OCI-LY7 (cell line): ENCODE measurements around the gene GAREM1. TPM values are rescaled to one million over a fixed set of nuclear protein-coding genes. Genes with fewer than 3 reads are reported as not detected.

Experiments
- BruUV-seq: library from RNA; stranded (reverse); fragments of 400-500 nt; replicated peaks from 2 replicates; lab custom pipeline; 2021; lab: Mats Ljungman, UMichigan
- CTCF ChIA-PET: fragments of 300-600 bp; sonication (Branson Sonifier 250); formaldehyde crosslinking; loops from one replicate; lab custom pipeline; 2022; ENCODE audit warnings: antibody characterized with exemption; ENCODE audit not compliant: unreplicated experiment; lab: Charles Lee
- POLR2A ChIA-PET: fragments of 300-600 bp; sonication (Branson Sonifier 250); formaldehyde crosslinking; loops from one replicate; lab custom pipeline; 2022; ENCODE audit warnings: antibody characterized with exemption; lab: Charles Lee
- DNase-seq: peaks from one replicate; pipeline ENCODE4 v3.0.0-alpha.2; 2015; ENCODE audit warnings: low spot score
- H2AFZ ChIP-seq: fragments of 200-600 bp; sonication (generic), shearing (Covaris generic); 2 replicates; pipeline ENCODE4 v1.6.1; 2014; ENCODE audit warnings: mild to moderate bottlenecking, antibody characterized with exemption, low read length, moderate library complexity
- H3K27ac ChIP-seq: fragments of 200-600 bp; sonication (generic); 2 replicates; pipeline ENCODE4 v1.5.1; 2014; ENCODE audit warnings: mixed run types, low read depth, mild to moderate bottlenecking, moderate library complexity, low read length, inconsistent platforms; ENCODE audit not compliant: poor library complexity, severe bottlenecking
- H3K36me3 ChIP-seq: fragments of 200-600 bp; sonication (generic); 2 replicates; pipeline ENCODE4 v1.6.1; 2014; ENCODE audit warnings: mild to moderate bottlenecking, antibody characterized with exemption, low read length, moderate library complexity, mixed read lengths; ENCODE audit not compliant: insufficient read depth
- H3K4me1 ChIP-seq: fragments of 200-600 bp; sonication (generic); 2 replicates; pipeline ENCODE4 v1.5.1; 2014; ENCODE audit warnings: mild to moderate bottlenecking, low read length; ENCODE audit not compliant: insufficient read depth, poor library complexity, severe bottlenecking
- H3K4me2 ChIP-seq: fragments of 200-600 bp; sonication (generic); 2 replicates; pipeline ENCODE4 v1.6.1; 2014; ENCODE audit warnings: mild to moderate bottlenecking, low read length
- H3K4me3 ChIP-seq: fragments of 200-600 bp; sonication (generic); 2 replicates; pipeline ENCODE4 v1.5.1; 2014; ENCODE audit warnings: mild to moderate bottlenecking, low read depth, low read length; ENCODE audit not compliant: poor library complexity, severe bottlenecking
- H3K79me2 ChIP-seq: fragments of 200-600 bp; sonication (generic); 2 replicates; pipeline ENCODE4 v1.6.1; 2016; ENCODE audit warnings: low read depth, mild to moderate bottlenecking, low read length, moderate library complexity, mixed read lengths; ENCODE audit not compliant: insufficient read depth
- H3K9me2 ChIP-seq: fragments of 200-600 bp; sonication (generic); 2 replicates; pipeline ENCODE4 v1.6.1; 2016; ENCODE audit warnings: mild to moderate bottlenecking, low read length, mixed read lengths; ENCODE audit not compliant: insufficient read depth
- H3K9me3 ChIP-seq: fragments of 200-600 bp; sonication (generic); 2 replicates; pipeline ENCODE4 v1.6.1; 2014; ENCODE audit warnings: mild to moderate bottlenecking, mixed run types, low read length, mixed read lengths
- H4K20me1 ChIP-seq: fragments of 200-600 bp; sonication (generic); 2 replicates; pipeline ENCODE4 v1.6.1; 2014; ENCODE audit warnings: mild to moderate bottlenecking, antibody characterized with exemption, low read length, moderate library complexity, mixed read lengths; ENCODE audit not compliant: insufficient read depth
- EZH2phosphoT487 ChIP-seq: fragments of 200-600 bp; sonication (generic); IDR thresholded peaks from 2 replicates; pipeline ENCODE4 v1.6.1; 2018; ENCODE audit warnings: low read depth, borderline replicate concordance, mild to moderate bottlenecking, mixed run types, antibody characterized with exemption, low read length, moderate library complexity, mixed read lengths
- intact Hi-C: fragments of 100-400 bp; cut with micrococcal nuclease; formaldehyde crosslinking; loops from one replicate; pipeline ENCODE4 v1.10.0; 2022; ENCODE audit not compliant: unreplicated experiment
- total RNA-seq, 2 experiments: library from RNA; depleted of rRNA in 1 of 2; stranded (reverse); fragments of >200 nt in 1 of 2; shearing (Covaris generic) in 1 of 2; gene quantifications; 2 replicates each; pipeline ENCODE4 v1.2.3, GENCODE V29; 2014 to 2022
- TF ChIP-seq, protein P1 (sequence below): fragments of 200-600 bp; sonication (generic); conservative IDR thresholded peaks from 2 replicates; pipeline ENCODE4 v1.5.1; 2014; ENCODE audit warnings: mild to moderate bottlenecking, antibody characterized with exemption, low read length, moderate library complexity, mixed read lengths

The GAREM1 gene
- total RNA-seq, 2 experiments from 2014 or later = 1.0 to 2.7 TPM

DNA sequence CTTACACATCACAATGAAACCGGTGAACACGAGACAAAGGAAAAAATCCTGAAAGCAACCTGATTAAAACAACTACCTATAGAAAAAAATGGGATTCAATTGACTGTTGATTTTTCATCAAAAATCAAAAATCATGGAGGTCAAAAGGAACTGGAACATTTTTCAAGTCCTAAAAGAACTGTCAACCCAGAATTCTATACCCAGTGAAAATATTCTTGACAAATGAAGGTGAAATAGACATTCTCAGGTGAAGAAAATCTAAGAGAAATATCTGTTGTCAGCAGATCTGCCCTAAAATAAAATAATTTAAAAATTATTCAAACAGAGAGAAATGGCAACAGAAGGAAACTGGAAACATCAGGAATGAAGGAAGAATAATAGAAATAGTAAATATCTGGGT lies 38.9 kb downstream of the GAREM1 start:
- no peaks in the 10 kb centered on the region for H3K4me1 ChIP-seq
- H3K36me3 ChIP-seq = no peaks in the 10 kb centered on the region
- H4K20me1 ChIP-seq = no peaks in the 10 kb centered on the region
- no TSS peak for BruUV-seq
- no peaks in the 10 kb centered on the region for H3K9me2 ChIP-seq
- ChIA-PET POLR2A (interaction anchor here (0.6 kb wide), 1 partner anchor 152 kb away, joined by 3 read pairs; no protein-coding TSS in a partner anchor), CTCF (no interaction called here)
- H2AFZ ChIP-seq = no peak overlapping the region
- H3K4me2 ChIP-seq = no peak overlapping the region
- no peak overlapping the region for H3K4me3 ChIP-seq
- no peak for TF ChIP-seq EZH2phosphoT487
- DNase-seq = no peak
- no peaks in the 10 kb centered on the region for H3K79me2 ChIP-seq
- no peak overlapping the region for H3K27ac ChIP-seq
- no peaks in the 10 kb centered on the region for H3K9me3 ChIP-seq
- intact Hi-C loops = no loop called here

DNA sequence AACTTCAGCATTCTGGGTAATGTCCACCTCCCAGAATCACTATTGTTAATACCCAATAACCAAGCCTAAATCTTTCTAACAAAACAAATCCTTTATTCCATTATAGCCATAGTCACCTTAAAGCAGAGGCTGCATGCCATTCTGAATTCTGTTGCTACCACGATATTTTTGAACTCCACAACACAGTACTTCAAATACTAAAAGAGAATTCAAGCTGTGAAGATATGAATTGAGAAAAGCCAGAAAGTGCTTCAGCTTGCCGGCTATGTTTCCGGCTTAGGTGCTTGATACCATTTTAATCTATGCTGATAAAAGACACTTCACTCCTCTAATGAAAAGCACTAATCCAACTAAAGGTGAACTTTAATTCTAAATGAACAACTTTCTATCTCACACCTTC lies 41.3 kb downstream of the GAREM1 start:
- BruUV-seq = no TSS peak
- Histone ChIP-seq H3K9me3 (no peaks in the 10 kb centered on the region), H3K9me2 (no peaks in the 10 kb centered on the region), H4K20me1 (no peaks in the 10 kb centered on the region), H2AFZ (no peak overlapping the region), H3K27ac (no peak overlapping the region), H3K79me2 (no peaks in the 10 kb centered on the region), H3K4me2 (no peak overlapping the region), H3K4me3 (no peak overlapping the region), H3K4me1 (no peaks in the 10 kb centered on the region), H3K36me3 (no peaks in the 10 kb centered on the region)
- TF ChIP-seq, protein P1, sequence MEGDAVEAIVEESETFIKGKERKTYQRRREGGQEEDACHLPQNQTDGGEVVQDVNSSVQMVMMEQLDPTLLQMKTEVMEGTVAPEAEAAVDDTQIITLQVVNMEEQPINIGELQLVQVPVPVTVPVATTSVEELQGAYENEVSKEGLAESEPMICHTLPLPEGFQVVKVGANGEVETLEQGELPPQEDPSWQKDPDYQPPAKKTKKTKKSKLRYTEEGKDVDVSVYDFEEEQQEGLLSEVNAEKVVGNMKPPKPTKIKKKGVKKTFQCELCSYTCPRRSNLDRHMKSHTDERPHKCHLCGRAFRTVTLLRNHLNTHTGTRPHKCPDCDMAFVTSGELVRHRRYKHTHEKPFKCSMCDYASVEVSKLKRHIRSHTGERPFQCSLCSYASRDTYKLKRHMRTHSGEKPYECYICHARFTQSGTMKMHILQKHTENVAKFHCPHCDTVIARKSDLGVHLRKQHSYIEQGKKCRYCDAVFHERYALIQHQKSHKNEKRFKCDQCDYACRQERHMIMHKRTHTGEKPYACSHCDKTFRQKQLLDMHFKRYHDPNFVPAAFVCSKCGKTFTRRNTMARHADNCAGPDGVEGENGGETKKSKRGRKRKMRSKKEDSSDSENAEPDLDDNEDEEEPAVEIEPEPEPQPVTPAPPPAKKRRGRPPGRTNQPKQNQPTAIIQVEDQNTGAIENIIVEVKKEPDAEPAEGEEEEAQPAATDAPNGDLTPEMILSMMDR = no peak
- TF ChIP-seq EZH2phosphoT487 = no peak
- intact Hi-C loops = no loop called here
- CTCF ChIA-PET = no interaction called here
- POLR2A ChIA-PET = no interaction called here
- no peak for DNase-seq

DNA sequence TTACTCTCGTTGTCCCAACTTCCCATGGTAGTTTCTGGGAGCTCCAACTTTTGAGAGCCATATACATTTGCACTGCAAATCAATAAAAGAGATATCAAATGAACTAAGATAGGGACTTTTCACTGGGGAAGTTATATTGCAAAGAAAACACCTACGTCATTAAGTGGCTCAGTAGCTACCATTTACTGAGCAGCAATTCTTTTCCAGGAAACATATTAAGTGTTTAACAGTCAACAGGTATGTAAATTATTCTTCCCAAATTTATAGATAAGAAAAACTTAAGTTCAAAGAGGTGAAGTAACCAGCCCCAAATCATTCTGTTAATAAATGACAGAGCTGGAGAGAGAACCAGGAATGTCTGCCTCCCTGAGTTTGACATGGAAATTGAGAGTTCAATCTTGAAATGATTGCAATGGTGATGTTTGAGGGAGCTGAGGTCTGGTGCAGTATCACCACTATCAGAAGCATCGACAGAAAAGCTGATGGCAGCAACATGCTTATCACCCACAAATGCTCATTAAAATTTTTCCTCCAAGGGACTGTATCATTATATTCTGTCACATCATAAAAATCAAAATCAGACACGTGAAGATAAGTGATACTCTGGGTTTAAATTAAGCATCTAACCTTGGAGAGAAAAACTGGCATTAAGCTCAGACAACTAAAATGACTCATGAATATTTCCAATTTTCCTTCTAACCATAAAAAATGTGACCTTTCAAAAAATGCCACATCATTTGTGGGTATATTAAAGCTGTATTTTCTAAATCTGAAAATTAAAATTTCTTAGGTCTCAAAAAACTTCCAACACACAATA lies 43.4 kb downstream of the GAREM1 start:
- Histone ChIP-seq H3K4me1 (no peaks in the 10 kb centered on the region), H3K79me2 (no peaks in the 10 kb centered on the region), H3K36me3 (no peaks in the 10 kb centered on the region), H3K4me2 (no peak overlapping the region), H2AFZ (no peak overlapping the region), H4K20me1 (no peaks in the 10 kb centered on the region), H3K9me2 (no peaks in the 10 kb centered on the region), H3K9me3 (no peaks in the 10 kb centered on the region), H3K27ac (no peak overlapping the region), H3K4me3 (no peak overlapping the region)
- TF ChIP-seq EZH2phosphoT487 = no peak
- TF ChIP-seq, protein P1 = no peak
- BruUV-seq = no TSS peak
- intact Hi-C loops = no loop called here
- ChIA-PET CTCF (no interaction called here), POLR2A (no interaction called here)
- DNase-seq = no peak
